ENCODE measurements around the gene SRA1.

The SRA1 gene

GRCh38 chr5:140542972-140543371 lies 14.3 kb downstream of the SRA1 start:
- Histone ChIP-seq H3K27ac (ENCODE audit: low read depth, low read length, poor library complexity, severe bottlenecking) (no peak overlapping the region), H3K36me3 (ENCODE audit: insufficient read depth, low read length) (peaks cover 62% of the 10 kb centered on the region), H3K9me3 (ENCODE audit: low read length) (no peaks in the 10 kb centered on the region), H3K4me2 (ENCODE audit: low read length) (no peak overlapping the region), H4K20me1 (ENCODE audit: insufficient read depth, low read length) (no peaks in the 10 kb centered on the region), H3K9ac (ENCODE audit: low read length) (no peak overlapping the region), H3K4me3 (ENCODE audit: low read depth, low read length, poor library complexity, severe bottlenecking) (no peak overlapping the region), H3K9me2 (ENCODE audit: low read depth, low read length) (no peaks in the 10 kb centered on the region), H3K27me3 (ENCODE audit: insufficient read depth, low read length) (no peaks in the 10 kb centered on the region), H3K79me2 (ENCODE audit: insufficient read depth, low read length) (no peaks in the 10 kb centered on the region), H3K4me1 (ENCODE audit: insufficient read depth, low read length, severe bottlenecking) (peaks cover 15% of the 10 kb centered on the region), H3F3A (ENCODE audit: insufficient read depth, low read length) (no peaks in the 10 kb centered on the region), H2AFZ (ENCODE audit: low read length) (no peak overlapping the region)
- TF ChIP-seq EZH2 (IDR thresholded peaks at IDR 0.05; ENCODE audit: borderline replicate concordance, low read length): no peak
- TF ChIP-seq CTCF (IDR thresholded peaks at IDR 0.05; ENCODE audit: low read length): no peak

- Histone ChIP-seq H3K9me3 (ENCODE audit: low read length) (no peaks in the 10 kb centered on the region), H3K27ac (ENCODE audit: low read depth, low read length, poor library complexity, severe bottlenecking) (no peak overlapping the region), H3K4me3 (ENCODE audit: low read depth, low read length, poor library complexity, severe bottlenecking) (no peak overlapping the region), H3K9me2 (ENCODE audit: low read depth, low read length) (no peaks in the 10 kb centered on the region), H4K20me1 (ENCODE audit: insufficient read depth, low read length) (no peaks in the 10 kb centered on the region), H3K4me2 (ENCODE audit: low read length) (no peak overlapping the region), H3K27me3 (ENCODE audit: insufficient read depth, low read length) (no peaks in the 10 kb centered on the region), H2AFZ (ENCODE audit: low read length) (no peak overlapping the region), H3K4me1 (ENCODE audit: insufficient read depth, low read length, severe bottlenecking) (no peaks in the 10 kb centered on the region), H3K36me3 (ENCODE audit: insufficient read depth, low read length) (peaks cover 82% of the 10 kb centered on the region), H3K9ac (ENCODE audit: low read length) (no peak overlapping the region), H3K79me2 (ENCODE audit: insufficient read depth, low read length) (no peaks in the 10 kb centered on the region), H3F3A (ENCODE audit: insufficient read depth, low read length) (no peaks in the 10 kb centered on the region)
- no peak for TF ChIP-seq EZH2 (IDR thresholded peaks at IDR 0.05; ENCODE audit: borderline replicate concordance, low read length)
Observed at GRCh38 chr5:140540227-140540626, 17.0 kb downstream of the SRA1 start.

- H4K20me1 ChIP-seq (ENCODE audit: insufficient read depth, low read length): no peaks in the 10 kb centered on the region
- no peak overlapping the region for H3K27ac ChIP-seq (ENCODE audit: low read depth, low read length, poor library complexity, severe bottlenecking)
- TF ChIP-seq CTCF (IDR thresholded peaks at IDR 0.05; ENCODE audit: low read length): no peak
- no peak for TF ChIP-seq EZH2 (IDR thresholded peaks at IDR 0.05; ENCODE audit: borderline replicate concordance, low read length)
- H3K9ac ChIP-seq (ENCODE audit: low read length): no peak overlapping the region
- H3K9me3 ChIP-seq (ENCODE audit: low read length): no peaks in the 10 kb centered on the region
- no peaks in the 10 kb centered on the region for H3K4me1 ChIP-seq (ENCODE audit: insufficient read depth, low read length, severe bottlenecking)
- H3F3A ChIP-seq (ENCODE audit: insufficient read depth, low read length): no peaks in the 10 kb centered on the region; the same call in 1 of the 2 replicates
- no peaks in the 10 kb centered on the region for H3K79me2 ChIP-seq (ENCODE audit: insufficient read depth, low read length)
- H3K9me2 ChIP-seq (ENCODE audit: low read depth, low read length): no peaks in the 10 kb centered on the region
- no peak overlapping the region for H2AFZ ChIP-seq (ENCODE audit: low read length)
- no peaks in the 10 kb centered on the region for H3K27me3 ChIP-seq (ENCODE audit: insufficient read depth, low read length)
- H3K4me2 ChIP-seq (ENCODE audit: low read length): no peak overlapping the region
- H3K36me3 ChIP-seq (ENCODE audit: insufficient read depth, low read length): peaks cover 59% of the 10 kb centered on the region
- no peak overlapping the region for H3K4me3 ChIP-seq (ENCODE audit: low read depth, low read length, poor library complexity, severe bottlenecking)
Observed at GRCh38 chr5:140524003-140524402, 33.3 kb downstream of the SRA1 start.

GRCh38 chr5:140513124-140513523 lies 44.1 kb downstream of the SRA1 start:
- Histone ChIP-seq H4K20me1 (ENCODE audit: insufficient read depth, low read length) (no peaks in the 10 kb centered on the region), H3K79me2 (ENCODE audit: insufficient read depth, low read length) (no peaks in the 10 kb centered on the region), H3K4me1 (ENCODE audit: insufficient read depth, low read length, severe bottlenecking) (no peaks in the 10 kb centered on the region), H3K36me3 (ENCODE audit: insufficient read depth, low read length) (peaks cover 74% of the 10 kb centered on the region), H3K9me2 (ENCODE audit: low read depth, low read length) (no peaks in the 10 kb centered on the region), H3K4me3 (ENCODE audit: low read depth, low read length, poor library complexity, severe bottlenecking) (no peak overlapping the region), H3K4me2 (ENCODE audit: low read length) (no peak overlapping the region), H2AFZ (ENCODE audit: low read length) (no peak overlapping the region), H3K27me3 (ENCODE audit: insufficient read depth, low read length) (no peaks in the 10 kb centered on the region), H3K9ac (ENCODE audit: low read length) (no peak overlapping the region), H3K9me3 (ENCODE audit: low read length) (no peaks in the 10 kb centered on the region), H3F3A (ENCODE audit: insufficient read depth, low read length) (no peaks in the 10 kb centered on the region), H3K27ac (ENCODE audit: low read depth, low read length, poor library complexity, severe bottlenecking) (no peak overlapping the region)
- TF ChIP-seq EZH2 (IDR thresholded peaks at IDR 0.05; ENCODE audit: borderline replicate concordance, low read length) (no peak), CTCF (IDR thresholded peaks at IDR 0.05; ENCODE audit: low read length) (no peak)

Data from OCI-LY1 (cell line).